ENCODE measurements around the gene SMIM43.

Gene SMIM43

DNA sequence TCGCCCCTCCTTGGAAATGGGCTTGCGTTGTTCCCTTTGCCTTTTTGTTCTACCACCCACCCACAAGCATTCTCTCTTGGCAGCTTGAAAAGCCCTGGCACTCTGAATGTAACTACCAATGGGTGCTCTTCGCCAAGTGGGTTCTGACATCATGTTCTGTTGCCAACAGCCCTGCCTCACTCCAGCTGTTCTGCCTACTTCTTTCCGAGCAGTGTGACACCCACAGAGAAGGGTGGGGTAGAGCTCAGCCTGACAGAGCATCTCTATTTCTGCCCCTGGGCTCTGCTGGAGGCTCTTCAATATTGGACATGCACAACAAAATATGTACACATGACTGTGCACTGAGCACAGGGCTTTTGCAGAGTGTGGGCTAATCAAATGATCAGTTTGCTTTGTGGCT is 20.5 kb upstream of the SMIM43 start:
- CTCF ChIA-PET: interaction anchor here (0.8 to 1.7 kb wide), 3 partner anchors 9 to 13 kb away, joined by 3 to 4 read pairs (median 3); no protein-coding TSS in a partner anchor
- TF ChIP-seq, protein P1, sequence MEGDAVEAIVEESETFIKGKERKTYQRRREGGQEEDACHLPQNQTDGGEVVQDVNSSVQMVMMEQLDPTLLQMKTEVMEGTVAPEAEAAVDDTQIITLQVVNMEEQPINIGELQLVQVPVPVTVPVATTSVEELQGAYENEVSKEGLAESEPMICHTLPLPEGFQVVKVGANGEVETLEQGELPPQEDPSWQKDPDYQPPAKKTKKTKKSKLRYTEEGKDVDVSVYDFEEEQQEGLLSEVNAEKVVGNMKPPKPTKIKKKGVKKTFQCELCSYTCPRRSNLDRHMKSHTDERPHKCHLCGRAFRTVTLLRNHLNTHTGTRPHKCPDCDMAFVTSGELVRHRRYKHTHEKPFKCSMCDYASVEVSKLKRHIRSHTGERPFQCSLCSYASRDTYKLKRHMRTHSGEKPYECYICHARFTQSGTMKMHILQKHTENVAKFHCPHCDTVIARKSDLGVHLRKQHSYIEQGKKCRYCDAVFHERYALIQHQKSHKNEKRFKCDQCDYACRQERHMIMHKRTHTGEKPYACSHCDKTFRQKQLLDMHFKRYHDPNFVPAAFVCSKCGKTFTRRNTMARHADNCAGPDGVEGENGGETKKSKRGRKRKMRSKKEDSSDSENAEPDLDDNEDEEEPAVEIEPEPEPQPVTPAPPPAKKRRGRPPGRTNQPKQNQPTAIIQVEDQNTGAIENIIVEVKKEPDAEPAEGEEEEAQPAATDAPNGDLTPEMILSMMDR (IDR thresholded peaks at IDR 0.05; ENCODE audit: control extremely low read depth, extremely low read depth, low read depth, missing control alignments): no peak
- POLR2A ChIA-PET: no interaction called here
- no peak for DNase-seq (ENCODE audit: extremely low spot score)

DNA sequence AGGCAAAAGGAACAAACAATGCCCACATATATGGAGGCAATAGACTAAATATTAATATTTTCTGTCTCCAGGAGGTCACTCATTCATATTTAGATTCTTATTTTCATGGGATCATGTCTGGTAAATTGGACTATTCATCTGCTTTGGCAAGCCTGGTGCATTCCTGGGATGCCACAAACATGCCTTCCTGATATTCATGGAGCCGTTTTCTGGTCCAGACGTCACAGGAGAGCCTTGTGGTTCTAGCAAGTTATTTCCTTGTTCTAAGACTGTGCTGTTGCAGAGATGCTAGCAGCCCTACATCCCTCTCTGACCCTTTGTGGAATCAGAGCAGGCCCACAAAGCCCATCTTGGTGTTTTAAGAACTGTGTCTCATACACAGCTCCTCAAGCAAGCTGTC is 20.0 kb upstream of the SMIM43 start:
- ChIA-PET CTCF (interaction anchor here (1.1 to 1.7 kb wide), 2 partner anchors 11 to 13 kb away, joined by 3 to 4 read pairs; no protein-coding TSS in a partner anchor), POLR2A (no interaction called here)
- no peak for DNase-seq (ENCODE audit: extremely low spot score)
- TF ChIP-seq, protein P1 (IDR thresholded peaks at IDR 0.05; ENCODE audit: control extremely low read depth, extremely low read depth, low read depth, missing control alignments): no peak

DNA sequence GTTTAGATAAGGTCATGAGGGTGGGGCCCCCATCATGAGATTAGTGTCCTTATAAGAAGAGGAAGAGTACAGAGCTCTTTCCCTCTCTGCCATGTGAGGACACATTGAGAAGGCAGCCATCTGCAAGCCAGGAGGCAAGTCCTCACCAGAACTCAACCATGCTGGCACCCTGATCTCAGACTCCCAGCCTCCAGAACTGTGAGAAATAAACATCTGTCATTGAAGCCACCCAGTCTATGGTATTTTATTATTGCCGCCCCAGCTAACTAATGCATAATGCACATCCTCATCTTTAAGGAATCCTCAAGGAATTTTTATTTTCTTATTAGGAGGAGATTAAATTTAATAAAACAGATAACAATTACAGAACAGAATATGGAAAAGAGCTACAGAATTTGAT is 19.4 kb upstream of the SMIM43 start:
- TF ChIP-seq, protein P1 (IDR thresholded peaks at IDR 0.05; ENCODE audit: control extremely low read depth, extremely low read depth, low read depth, missing control alignments): no peak
- CTCF ChIA-PET: interaction anchor here (1.1 kb wide), 1 partner anchor 12 kb away, joined by 3 read pairs; no protein-coding TSS in a partner anchor
- POLR2A ChIA-PET: no interaction called here
- DNase-seq (ENCODE audit: extremely low spot score): no peak

DNA sequence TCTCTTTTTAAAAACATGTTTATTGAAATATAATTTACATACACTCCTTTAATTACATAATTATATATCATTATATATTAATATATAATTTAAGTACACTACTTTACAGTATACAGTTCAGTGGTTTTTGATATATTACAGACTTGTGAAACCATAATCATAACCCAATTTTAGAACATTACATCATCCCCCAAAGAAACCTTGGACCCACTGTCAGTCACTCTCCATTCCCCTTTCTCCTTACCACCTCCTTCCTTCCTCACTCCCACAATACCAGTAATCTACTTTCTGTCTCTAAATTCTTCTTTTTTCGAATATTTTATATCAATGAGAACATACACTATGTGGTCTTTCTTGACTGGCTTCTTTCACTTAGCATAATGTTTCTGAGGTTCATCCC is 18.2 kb upstream of the SMIM43 start:
- CTCF ChIA-PET: no interaction called here
- POLR2A ChIA-PET: no interaction called here
- TF ChIP-seq, protein P1 (IDR thresholded peaks at IDR 0.05; ENCODE audit: control extremely low read depth, extremely low read depth, low read depth, missing control alignments): no peak
- DNase-seq (ENCODE audit: extremely low spot score): no peak

DNA sequence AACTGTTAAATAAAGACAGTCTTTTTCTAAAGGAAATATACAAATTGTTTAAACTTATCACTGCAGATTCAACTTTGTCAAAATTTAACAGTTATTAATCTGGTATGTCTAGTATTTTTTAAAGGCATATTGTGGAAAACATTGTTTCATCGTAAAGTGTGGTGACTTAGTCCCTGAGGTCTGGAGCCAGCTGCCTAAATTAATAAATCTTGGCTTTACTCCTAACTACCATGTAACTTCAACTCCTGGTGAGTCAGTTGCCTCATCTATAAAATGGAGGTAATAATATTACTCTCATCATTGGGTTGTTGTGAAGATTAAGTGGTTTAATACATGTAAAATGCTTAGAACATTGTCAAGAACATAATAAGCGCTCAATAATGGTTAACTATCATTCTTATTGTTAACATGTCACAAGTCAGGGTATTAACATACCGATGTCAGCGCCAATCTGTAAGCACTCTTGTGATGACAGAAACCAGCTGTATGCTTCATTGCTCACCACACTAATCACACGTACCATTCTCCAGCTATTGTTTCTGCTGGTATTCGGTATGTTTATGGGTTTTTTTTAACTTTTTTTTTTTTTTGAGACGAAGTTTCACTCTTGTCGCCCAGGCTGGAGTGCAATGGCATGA is 14.1 kb upstream of the SMIM43 start:
- TF ChIP-seq, protein P1 (IDR thresholded peaks at IDR 0.05; ENCODE audit: control extremely low read depth, extremely low read depth, low read depth, missing control alignments): no peak
- DNase-seq (ENCODE audit: extremely low spot score): no peak
- POLR2A ChIA-PET: no interaction called here
- CTCF ChIA-PET: no interaction called here

DNA sequence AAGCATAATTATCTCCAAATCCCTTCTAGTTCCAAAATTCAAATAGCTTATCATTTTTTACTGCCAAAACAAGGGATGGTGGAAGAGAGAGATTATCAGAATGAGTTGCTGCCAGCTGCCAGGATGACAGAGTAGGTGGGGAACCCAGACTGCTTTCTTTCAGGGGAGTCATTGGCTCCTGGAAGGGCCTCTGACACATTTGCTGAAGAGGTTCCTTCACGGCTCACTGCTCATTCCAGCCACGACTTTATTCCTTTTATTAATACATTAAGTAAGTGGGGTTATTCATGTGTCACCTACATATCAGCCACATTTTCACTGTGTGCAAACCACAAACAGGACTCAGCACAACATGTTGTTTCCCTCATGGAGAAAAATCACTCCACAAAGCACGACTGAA is 12.7 kb upstream of the SMIM43 start:
- ChIA-PET CTCF (interaction anchor here (0.7 to 1.7 kb wide), 5 partner anchors 13 to 92 kb away, joined by 3 to 6 read pairs (median 3); partner anchors contain the start of genes BBS7 and SMIM43), POLR2A (no interaction called here)
- DNase-seq (ENCODE audit: extremely low spot score): no peak
- TF ChIP-seq, protein P1 (IDR thresholded peaks at IDR 0.05; ENCODE audit: control extremely low read depth, extremely low read depth, low read depth, missing control alignments): no peak
